ENCODE results near the gene LIN54.
A peak's percentile ranks its signal among the peaks of the same experiment; 100 is the strongest.
"Not testable (repeated sequence)": the region's sequence is repeated elsewhere in the genome, so short reads cannot be mapped to it uniquely, and the experiment has no call there.

LIN54 gene

DNA sequence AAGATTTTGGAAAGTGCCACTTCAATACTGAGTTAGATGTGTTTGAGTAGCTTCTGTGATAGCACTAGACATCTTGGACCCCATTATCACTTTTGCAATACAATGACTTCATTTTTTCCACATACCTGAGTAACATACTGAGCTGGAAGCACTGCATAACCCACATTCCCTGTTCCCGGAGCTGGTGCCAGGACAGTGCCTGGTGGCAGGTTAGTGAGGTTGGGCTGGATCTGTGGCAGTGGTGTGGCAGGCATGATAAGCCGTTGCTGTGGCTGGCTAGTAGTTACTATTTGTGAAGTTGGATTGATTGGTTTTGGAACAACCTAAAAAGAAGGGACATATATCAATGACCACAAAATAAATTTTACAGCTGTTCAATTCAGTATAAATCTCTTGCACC is 71.2 kb downstream of the LIN54 start:
- DNase-seq (ENCODE audit: low spot score): no peak

DNA sequence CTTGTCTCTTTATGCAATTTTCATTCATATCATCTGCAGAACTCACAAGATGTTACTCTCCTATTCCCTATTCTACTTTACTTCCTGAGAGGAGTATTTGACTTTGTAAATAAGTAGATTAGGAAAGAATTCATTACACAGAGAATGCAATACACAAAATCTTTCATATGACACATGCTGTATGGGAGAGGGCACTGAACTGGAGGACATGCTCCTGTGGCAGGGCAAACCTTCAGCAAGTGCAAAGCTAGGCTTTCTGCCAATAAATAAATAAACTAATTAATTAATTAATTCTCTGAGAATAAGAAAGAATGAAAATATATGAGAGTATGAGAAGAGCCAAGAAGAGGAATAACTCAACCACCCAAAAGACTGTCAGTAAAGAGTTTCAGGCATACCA is 76.2 kb downstream of the LIN54 start:
- no peak for DNase-seq (ENCODE audit: low spot score)

DNA sequence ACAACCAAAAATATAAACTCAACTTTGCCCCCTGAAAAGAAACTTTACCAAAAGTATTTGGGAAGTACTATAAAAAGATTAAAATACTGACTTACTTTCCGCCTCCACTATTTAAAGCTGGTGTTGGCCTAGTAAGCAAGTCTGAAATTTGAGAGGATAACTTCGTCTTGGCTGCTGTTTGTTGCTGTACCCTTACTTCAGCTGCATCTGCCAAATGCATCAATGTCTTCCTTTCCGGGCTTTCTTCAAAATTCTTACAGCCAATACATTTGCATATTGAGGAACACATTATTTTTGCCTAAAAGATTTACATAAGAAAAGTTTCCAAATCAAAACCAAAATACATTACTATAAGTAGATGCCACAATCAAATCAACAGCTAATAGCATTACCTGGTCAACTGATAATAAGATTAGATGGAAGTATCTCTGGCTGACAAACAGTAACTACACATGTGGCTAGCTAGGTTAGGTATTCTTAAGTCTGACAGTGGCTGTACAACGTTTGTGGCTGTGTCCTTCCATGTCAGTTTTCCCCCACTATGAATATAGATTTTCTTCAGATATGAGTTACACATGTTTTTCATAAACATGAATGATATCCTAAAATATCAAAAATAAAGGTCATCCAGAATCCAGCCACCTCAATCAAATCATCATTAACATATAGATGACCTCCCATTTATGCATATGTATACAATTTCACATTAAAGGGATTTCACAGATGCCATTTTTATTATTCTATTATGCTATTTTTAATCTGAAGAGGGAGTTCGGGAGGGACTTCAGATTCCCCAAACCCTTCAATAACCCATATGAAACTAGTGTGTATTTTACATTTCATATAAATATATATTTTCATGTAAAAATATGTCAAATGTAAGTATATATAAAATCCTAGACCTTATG is 79.5 kb downstream of the LIN54 start:
- no peak for DNase-seq (ENCODE audit: low spot score)

DNA sequence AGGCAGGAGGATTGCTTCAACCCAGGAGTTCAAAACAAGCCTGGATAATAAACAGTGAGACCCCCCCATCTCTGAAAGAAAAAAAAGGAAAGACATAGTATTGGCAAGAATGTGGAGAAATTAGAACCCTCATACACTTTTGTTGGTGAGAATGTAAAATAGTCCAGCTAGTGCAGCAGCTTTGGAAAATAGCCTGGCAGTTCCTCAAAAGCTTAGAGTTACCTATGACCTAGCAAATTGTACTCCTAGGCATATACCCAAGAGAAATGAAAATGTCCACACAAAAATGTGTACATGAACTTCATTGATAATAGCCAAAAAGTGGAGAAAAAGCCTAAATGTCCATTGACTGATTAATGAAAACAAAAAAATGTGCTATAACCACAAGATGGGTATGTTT is 88.8 kb downstream of the LIN54 start:
- no peak for DNase-seq (ENCODE audit: low spot score)

DNA sequence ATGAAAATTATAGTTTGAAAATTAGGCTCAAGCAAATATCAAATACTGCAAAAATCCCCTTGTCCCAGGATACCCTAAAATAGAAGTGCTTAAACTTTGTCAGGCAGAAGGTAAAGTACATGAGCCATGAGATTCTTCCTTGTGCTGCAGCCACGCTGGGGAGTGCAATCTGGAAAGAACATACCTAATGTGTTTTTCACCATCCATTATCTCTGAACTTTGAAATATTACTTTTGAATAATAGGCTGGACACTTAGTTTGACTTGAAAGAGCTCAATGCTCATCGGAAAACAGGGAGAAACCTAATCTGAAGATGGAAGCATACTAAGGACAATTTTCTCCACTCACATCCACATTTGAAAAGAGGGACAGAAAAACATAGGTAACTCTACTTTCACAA is 91.2 kb downstream of the LIN54 start:
- no peak for DNase-seq (ENCODE audit: low spot score)

DNA sequence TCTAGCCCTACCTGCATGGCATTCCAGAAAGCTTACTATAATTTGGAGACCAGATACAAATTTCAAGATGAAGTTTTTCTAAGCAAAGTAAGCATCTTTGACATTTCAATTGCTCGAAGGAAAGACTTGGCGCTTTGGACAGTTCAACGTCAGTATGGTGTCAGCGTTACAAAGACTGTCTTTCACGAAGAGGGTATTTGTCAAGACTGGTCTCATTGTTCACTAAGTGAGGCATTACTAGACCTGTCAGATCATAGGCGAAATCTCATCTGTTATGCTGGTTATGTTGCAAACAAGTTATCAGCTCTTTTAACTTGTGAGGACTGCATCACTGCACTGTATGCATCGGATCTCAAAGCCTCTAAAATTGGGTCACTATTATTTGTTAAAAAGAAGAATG is 92.5 kb downstream of the LIN54 start:
- DNase-seq (ENCODE audit: low spot score): no peak

DNA sequence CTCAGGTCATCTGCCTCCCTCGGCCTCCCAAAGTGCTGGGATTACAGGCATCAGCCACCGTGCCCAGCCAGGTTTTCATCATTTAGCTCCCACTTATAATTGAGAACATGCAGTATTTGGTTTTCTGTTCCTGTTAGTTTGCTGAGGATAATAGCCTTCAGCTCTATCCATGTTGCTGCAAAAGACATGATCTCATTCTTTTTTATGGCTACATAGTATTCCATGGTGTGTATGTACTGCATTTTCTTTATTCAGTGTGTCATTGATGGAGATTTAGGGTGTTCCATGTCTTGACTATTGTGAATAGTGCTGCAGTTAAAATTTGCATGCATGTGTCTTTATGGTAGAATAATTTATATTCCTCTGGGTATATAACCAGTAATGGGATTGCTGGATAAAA is 96.7 kb downstream of the LIN54 start:
- not testable (repeated sequence) for DNase-seq (ENCODE audit: low spot score)

DNA sequence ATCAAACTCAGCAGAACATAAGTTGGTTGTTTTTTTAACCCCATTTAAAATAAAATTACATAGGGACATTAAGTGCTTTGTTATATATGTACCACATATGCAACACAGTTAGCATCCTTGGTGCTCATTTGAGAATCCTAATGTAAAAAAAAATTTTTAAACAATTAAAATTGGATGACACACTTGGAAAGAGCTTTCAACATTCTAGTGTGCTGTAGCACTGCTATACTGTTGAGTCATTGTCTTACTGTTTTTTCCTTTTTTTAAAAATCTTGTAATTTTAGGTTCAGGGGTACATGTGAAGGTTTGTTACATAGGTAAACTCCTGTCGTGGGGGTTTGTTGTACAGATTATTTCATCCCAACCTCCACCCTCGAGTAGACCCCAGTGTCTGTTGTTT is 97.3 kb downstream of the LIN54 start:
- no peak for DNase-seq (ENCODE audit: low spot score)

DNA sequence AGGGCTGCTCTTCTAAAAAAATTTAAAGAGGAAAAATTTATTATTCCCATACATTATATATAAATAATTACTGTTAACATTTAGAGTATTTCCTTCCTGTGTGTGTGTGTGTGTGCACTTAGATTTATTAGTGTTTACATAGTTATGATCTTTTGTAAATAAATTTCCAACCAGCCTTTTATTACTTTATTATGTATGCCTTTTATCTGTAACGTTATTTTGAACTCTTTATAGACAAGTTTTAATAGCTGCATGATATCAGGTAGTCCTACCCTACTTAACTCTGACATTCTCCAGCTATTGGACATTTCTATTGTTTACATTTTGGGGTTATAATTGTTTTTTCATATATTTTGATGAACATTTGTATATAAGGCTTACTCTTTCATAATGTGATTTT is 101.3 kb downstream of the LIN54 start:
- no peak for DNase-seq (ENCODE audit: low spot score)

DNA sequence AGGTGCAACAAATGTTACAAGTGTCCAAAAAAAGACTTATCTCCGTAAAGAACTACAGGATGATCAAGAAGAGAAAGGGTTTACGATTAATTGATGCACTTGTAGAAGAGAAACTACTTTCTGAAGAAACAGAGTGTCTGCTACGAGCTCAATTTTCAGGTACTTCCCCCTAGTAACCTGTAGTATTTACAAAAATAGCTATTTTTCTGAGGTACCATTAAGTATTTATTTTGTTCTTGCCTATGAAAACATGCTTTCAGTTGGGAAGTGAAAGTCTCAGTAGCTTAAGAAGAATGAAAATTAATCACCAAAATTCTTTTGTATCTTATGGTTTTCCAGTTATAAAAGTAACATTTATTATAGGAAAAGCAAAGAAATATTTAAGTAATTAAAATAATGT is 104.2 kb downstream of the LIN54 start:
- DNase-seq (ENCODE audit: low spot score): no peak

DNA sequence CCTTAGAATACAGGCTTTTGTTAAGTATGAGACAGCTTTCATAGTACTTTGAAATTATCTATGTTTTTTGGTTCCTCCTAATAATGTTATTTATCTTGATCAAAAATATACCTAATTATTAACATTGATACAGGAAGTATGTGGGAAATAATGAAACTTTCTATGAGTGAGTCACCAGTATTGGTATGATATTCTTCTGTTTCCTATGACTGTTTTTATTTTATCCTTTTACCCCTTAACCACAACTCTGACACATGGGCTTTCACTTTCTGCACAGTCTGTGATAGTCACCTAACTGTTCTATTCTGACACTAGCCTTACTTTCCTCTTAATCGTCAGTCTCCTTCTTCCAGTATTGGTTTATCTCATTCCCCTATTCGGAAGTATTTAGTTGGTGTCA is 105.4 kb downstream of the LIN54 start:
- DNase-seq (ENCODE audit: low spot score): peak; percentile 47

DNA sequence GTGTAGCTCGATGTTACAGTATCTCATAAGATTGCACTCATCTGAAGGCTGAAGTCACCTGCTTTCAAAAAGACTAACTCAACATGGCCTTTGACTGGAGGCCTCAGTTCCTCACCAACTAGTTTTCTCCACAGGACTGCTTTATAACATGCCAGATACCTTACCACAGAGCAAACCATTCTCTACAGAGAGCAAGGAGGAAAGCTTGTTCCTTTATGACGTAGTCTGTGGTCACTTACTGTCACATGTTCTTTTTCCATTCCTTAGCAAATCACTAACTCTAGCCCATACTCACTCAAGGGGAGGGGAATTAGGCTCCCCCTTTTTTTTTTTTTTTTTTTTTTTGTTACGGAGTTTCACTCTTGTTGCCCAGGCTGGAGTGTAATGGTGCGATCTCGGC is 106.9 kb downstream of the LIN54 start:
- no peak for DNase-seq (ENCODE audit: low spot score)

DNA sequence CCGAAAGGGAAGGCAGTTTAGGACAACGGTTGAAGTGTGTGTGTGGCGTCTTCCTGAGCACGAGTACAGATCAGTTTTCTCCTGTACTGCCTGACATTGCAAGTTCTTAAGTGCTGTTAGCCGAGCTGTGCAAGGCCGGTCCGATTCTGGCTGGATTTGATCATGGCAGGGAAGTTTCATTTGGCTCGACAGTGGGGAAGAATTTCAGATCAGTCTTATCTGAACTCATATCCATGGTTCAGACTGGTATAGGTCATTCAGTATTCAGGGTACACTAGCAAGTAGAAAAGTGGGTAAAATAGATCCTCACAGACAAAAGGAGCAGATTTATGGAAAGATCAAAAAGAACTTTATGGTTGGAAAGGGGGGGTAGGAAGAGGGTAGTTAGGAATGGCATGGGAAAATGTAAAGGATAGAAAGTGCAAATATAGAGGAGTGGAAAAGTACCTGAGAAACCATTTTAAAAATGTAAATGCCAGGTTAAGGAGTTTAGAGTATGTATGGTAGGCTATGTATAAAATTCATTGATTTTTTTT is 109.4 kb downstream of the LIN54 start:
- no peak for DNase-seq (ENCODE audit: low spot score)

DNA sequence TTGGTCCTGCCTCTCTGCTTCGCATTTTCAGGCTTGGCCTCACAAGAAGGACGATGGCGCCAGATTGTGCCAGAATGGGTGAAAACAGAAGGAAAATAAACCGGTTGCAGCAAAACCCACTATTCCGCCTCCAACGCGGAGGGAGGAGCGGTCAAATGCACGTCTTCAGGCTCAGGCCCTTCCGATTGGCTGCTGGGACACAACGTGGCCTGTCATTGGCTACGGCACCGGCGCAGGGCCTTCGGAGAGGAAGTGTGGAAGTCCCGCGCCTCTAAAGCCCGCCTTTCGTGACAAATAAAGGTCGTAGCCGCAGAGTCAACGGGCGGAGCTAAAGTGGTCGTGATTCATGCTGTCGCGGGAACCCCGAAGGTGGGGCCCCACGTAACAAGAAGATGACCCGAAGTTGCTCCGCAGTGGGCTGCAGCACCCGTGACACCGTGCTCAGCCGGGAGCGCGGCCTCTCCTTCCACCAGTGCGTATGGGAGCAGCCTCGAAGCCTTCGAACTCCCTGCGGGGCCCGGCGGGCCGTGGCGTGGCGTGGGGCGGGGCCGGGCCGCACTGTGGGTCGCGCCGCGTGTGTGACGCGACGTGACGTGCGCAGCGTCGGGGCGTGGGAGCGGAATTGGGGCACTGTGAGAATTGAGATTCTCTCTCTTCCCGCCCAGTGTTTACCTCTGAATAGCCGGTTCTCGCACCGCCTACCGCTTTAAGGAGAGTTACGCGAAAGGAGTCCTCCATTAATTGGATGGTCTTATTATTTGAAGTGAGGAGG is 110.0 kb downstream of the LIN54 start, which contains the start of gene THAP9:
THAP9 (plus strand) TSS at position 325 of the 772 bp plus-strand sequence; CDS start at position 393, 68 bp downstream.
- DNase-seq (ENCODE audit: low spot score): peak; percentile 97

DNA sequence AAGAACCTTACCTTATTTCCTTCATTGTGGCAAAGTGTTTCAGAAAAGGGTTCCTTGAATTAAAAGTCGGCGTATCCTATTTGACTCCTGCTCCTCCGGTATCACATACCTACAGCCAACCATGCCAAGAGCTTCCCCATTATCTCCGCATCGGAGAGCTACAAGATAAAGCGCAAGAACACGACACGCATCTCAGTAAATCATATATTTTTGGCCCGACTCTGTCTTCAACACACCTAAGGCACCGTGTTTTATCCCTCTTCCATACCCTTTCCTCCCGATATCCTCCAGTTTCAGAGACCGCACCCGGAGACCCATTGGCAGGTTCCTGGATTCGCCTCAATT is 110.6 kb downstream of the LIN54 start:
- no peak for DNase-seq (ENCODE audit: low spot score)

DNA sequence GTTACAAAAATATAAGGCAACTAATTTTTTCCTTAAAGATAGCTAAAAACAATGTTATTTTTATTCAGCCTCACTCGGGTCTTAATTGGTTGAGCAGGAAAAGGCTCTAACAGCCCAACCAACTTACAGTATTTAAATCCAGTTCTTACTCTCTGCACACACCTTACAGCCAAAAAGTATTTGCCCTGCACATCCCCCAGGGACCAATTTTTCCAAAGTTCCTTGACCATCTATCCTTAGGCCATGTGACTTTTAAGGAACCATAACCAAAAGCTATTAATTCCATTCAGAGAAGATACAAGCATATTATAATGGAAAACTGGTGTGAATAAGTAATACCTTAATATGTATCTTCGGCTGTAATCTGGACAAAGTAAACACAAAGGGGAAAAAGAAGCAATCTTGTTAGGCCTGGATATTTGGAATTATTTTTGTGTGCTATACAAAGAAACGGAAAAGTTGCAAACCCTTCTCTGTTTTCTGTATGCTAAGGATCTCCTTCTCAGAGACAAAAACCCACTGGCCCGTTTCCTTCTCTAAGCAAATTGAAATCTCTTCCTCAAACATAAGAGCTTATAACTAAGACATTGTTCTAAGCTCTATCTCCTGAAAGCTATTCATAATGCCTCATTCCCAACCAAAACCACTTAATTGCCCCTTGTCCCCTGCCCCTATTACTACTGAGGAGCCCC is 111.1 kb downstream of the LIN54 start:
- DNase-seq (ENCODE audit: low spot score): peak; percentile 44

DNA sequence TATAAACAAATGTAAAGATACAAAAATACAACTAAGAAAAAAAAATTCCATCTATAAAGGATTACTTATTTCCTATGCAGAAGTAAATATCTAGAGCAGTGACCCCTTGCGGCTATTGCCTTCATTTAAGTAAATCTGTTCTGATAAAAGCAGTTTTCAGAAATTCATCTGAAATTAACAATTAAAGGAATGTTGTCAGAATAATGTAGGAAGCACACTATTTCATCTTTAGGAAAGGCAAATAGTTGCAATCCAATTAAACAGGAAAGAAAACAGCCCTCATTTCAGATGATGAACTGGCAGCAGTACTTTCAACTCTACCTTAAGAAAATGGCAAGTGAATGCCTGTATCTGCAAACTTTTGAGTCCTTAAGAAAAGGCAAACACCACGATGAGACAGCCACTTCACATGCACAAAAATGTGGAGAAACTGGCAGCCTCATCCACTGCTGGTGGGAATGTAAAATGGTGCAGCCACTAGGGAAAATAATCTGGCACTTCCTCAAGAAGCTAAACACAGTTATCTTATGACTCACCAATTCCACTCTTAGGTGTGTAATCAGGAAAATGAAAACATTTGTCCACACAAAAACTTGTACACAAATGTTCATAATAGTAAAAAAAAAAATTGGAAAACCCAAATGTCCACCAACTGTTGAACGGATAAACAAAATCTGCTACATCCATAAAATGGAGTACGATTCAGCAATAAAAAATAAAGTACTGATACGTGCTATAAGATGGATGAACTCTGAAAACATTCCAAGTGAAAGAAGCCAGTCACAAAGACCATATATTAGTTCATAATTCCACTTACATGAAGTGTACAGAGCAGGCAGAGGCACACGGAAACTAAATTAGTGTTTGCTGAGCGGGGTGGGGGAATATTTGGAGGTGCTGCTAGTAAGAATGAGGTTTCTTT is 112.0 kb downstream of the LIN54 start:
- peak; percentile 67 for DNase-seq (ENCODE audit: low spot score)

DNA sequence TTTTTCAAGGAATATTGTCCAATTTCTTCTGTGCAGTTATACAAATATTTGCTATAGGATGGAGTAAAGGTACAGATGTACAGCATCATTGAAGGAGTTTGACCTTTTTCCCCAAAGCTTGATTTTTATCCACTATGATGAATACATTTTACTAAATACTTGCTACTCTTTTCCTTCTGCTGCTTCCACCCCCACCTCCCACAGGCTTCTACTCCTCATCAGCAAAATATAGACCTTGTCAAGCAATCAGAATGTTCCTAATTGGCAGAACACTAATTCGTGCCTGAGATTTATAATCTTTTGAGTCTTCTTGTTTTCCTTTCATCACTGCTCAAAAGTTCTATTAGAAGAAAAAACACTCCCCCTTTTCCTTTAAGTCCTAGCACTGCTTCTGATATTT is 113.9 kb downstream of the LIN54 start:
- no peak for DNase-seq (ENCODE audit: low spot score)

DNA sequence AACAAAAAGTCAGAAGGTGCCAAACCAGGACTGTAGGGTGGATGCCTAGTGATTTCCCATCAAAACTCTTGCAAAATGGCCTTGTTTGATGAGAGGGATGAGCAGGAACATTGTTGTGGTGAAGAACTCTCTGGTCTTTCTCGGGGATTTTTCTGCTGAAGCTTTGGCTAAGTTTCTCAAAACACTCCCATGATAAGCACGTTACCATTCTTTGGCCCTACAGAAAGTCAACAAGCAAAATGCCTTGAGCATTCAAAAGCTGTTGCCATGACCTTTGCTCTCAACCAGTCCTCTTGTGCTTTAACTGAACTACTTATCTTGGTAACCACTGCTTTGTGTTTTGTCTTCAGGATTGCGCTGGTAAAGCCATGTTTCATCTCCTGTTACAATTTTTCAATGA is 116.7 kb downstream of the LIN54 start:
- no peak for DNase-seq (ENCODE audit: low spot score)

DNA sequence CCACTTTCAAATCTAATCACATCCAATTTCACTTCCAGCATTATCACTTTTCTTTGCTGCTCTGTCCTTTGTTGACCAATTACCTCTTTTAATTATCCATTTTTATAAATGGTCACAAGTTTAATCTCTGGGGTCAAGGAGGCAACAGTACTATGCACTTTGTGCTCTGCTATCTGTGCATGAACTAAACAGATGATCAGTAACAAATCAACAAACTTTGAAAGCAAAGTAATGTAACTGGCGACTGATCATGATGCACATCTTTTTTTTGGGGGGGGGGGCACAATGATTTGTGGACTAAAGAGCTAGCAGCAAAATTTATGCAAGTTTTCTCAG is 118.2 kb downstream of the LIN54 start:
- no peak for DNase-seq (ENCODE audit: low spot score)

DNA sequence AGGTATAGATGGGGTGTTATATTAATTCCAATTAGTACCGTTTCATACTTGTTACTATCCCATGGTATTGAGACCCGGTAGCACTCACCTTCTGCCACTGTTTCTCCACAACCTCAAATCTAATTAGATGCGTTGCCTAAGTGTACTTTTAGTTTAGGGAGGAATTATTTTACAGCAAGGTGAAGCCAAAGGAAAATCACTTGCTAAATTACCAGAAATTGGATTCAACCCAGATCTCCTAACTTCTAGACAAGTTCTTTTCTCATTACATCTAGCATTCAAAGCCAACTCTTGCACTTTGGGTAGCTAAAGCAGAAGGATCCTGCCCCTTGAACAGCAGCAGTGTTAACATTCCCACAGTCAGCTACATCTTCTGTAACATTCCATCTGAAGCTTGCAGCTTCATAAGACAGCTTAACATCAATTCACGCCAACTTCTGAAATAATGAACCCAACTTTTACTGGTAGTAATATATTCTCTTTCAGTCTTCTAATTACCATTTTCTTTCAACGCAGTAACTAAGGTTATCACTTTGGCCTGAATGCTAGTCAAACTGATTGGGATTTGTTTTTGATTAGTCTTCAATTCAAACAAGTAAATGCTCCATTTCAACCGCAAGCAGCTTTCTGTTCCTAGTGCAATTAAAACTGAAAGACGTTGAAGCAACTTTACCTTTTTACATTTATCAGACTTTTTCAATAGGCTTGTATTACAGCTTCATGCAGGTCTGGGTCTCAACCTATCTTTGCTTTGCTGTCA is 118.7 kb downstream of the LIN54 start:
- DNase-seq (ENCODE audit: low spot score): no peak
